Thoracic aorta (tissue), 2 donors: Measurements from ENCODE around the gene ASTE1. TPM values are rescaled to one million over a fixed set of nuclear protein-coding genes. Genes with fewer than 3 reads are reported as not detected.
A peak's percentile ranks its signal among the peaks of the same experiment; 100 is the strongest.

Experiments used
- ATAC-seq: fragments of 150-250 bp; one replicate; pipeline ENCODE4 v1.8.0; 2017; ENCODE audit warnings: low read depth; ENCODE audit not compliant: insufficient number of reproducible peaks, low FRiP score
- DNase-seq: peaks from one replicate; pipeline ENCODE4 v3.0.0-alpha.2; 2020; ENCODE audit warnings: low spot score
- H3K27ac ChIP-seq, 2 donors: fragments of 200-600 bp; sonication (generic); 1 replicate in 1 of 2; 2 replicates in 1 of 2; pipeline ENCODE4 v1.5.1; 2016; ENCODE audit warnings: mild to moderate bottlenecking in 2 of 2, moderate library complexity in 2 of 2
- H3K27me3 ChIP-seq: fragments of 200-600 bp; sonication (generic); replicated peaks from 2 replicates; pipeline ENCODE4 v1.6.0; 2016; ENCODE audit warnings: mild to moderate bottlenecking; ENCODE audit not compliant: insufficient read depth
- H3K36me3 ChIP-seq: fragments of 200-600 bp; sonication (generic); one replicate; pipeline ENCODE4 v1.5.1; 2016
- H3K4me1 ChIP-seq, 2 donors: fragments of 200-600 bp; sonication (generic); 1 replicate in 1 of 2; 2 replicates in 1 of 2; pipeline versions ENCODE4 v1.5.1 to v1.6.0; 2016; ENCODE audit warnings: low read depth in 2 of 2, mild to moderate bottlenecking in 1 of 2; ENCODE audit not compliant: control insufficient read depth in 1 of 2
- H3K4me3 ChIP-seq: fragments of 200-600 bp; sonication (generic); 2 replicates; pipeline ENCODE4 v1.5.1; 2016; ENCODE audit warnings: mild to moderate bottlenecking
- H3K9me3 ChIP-seq: fragments of 200-600 bp; sonication (generic); 2 replicates; pipeline ENCODE4 v1.5.1; 2016
- total RNA-seq, 2 donors: library from RNA; depleted of rRNA; stranded (reverse); fragments of >200 nt; gene quantifications; one replicate each; pipeline versions ENCODE4 v1.1.0 to v1.2.3, GENCODE V29; 2016
- TF ChIP-seq, protein P1 (sequence below): fragments of 200-600 bp; sonication (generic); IDR thresholded peaks from one replicate; pipeline ENCODE4 v1.5.1; 2019; ENCODE audit warnings: antibody characterized with exemption

Gene ASTE1
- total RNA-seq, 2 donors from 2014 or later = 4.6 to 6.3 TPM

DNA sequence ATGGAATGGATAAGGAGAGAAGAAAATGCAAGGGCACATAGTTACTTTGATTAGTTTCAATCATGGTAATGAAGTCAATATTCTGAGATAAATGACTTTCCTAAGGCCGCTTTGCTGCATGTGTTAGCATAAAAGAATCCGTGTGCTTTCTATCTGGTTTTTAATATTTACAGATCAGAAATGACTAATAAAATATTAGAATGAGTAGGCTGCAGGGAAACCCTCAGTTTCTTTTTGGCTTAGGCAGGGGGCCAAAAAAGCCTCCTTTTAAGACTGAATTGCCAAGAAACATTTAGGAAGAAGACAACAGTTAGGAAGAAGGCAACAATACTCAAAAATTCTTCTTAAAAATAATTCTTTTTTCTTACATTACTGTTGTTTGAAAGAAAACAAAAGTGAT is 11.7 kb upstream of the ASTE1 start:
- no peak overlapping the region for H3K27ac ChIP-seq
- H3K4me1 ChIP-seq = peaks cover 0 to 15% of the 10 kb centered on the region in 2 donors
- no peaks in the 10 kb centered on the region for H3K9me3 ChIP-seq
- TF ChIP-seq, protein P1, sequence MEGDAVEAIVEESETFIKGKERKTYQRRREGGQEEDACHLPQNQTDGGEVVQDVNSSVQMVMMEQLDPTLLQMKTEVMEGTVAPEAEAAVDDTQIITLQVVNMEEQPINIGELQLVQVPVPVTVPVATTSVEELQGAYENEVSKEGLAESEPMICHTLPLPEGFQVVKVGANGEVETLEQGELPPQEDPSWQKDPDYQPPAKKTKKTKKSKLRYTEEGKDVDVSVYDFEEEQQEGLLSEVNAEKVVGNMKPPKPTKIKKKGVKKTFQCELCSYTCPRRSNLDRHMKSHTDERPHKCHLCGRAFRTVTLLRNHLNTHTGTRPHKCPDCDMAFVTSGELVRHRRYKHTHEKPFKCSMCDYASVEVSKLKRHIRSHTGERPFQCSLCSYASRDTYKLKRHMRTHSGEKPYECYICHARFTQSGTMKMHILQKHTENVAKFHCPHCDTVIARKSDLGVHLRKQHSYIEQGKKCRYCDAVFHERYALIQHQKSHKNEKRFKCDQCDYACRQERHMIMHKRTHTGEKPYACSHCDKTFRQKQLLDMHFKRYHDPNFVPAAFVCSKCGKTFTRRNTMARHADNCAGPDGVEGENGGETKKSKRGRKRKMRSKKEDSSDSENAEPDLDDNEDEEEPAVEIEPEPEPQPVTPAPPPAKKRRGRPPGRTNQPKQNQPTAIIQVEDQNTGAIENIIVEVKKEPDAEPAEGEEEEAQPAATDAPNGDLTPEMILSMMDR = no peak
- DNase-seq = no peak
- no peaks in the 10 kb centered on the region for H3K27me3 ChIP-seq
- H3K36me3 ChIP-seq = no peaks in the 10 kb centered on the region
- H3K4me3 ChIP-seq = no peak overlapping the region
- no peak for ATAC-seq

DNA sequence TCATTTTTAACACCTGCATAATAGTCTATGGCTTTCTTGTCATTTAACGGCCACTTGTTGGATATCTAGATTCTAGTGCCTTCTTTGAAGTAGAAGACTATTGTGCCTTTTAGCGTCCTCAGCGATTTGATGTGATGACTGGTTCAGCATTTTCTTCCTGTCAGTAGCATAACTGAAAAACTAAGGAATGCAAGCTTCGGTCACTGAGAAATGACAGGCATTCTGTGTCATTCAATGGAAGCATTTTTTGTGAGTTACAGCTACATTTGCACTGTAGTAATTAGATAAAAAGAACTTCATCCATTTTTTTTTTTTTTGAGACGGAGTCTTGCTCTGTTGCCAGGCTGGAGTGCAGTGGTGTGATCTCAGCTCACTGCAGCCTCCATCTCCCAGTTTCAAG is 10.4 kb upstream of the ASTE1 start:
- TF ChIP-seq, protein P1 = no peak
- H3K27me3 ChIP-seq = no peaks in the 10 kb centered on the region
- no peak overlapping the region for H3K27ac ChIP-seq
- no peaks in the 10 kb centered on the region for H3K9me3 ChIP-seq
- no peak overlapping the region for H3K4me3 ChIP-seq
- H3K4me1 ChIP-seq = peaks cover 0 to 15% of the 10 kb centered on the region in 2 donors
- H3K36me3 ChIP-seq = no peaks in the 10 kb centered on the region
- no peak for ATAC-seq
- no peak for DNase-seq

DNA sequence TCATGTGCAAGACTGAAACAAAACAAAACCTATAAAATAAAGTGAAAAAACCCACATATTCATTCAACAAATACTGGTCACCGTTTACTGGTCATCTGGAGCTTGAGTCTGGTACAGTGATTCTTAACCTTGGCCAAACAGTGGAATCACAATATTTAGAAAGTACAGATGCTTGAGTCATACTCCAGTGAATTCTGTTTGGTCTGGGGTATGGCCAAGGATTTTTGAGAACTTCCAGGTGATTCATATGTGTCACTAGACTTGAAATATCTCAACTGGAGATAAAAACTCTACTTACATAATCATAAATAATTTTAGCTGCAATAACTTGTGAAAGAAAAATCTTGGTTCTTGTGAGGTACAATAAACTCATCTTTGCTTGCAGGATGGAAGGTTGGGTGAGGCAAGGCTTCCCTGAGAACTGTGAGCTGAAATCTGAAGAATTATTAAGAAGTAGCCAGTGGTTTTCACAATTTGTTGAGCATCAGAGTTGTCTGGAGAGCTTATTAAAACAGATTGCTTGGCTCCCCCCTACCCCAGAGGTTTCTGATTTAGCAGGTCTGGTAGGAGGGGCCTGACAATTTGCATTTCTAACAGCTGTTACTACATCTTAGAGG is 9.7 kb upstream of the ASTE1 start:
- H3K9me3 ChIP-seq = no peaks in the 10 kb centered on the region
- peaks cover 0 to 15% of the 10 kb centered on the region in 2 donors for H3K4me1 ChIP-seq
- ATAC-seq (peak; percentile 50), DNase-seq (no peak)
- no peaks in the 10 kb centered on the region for H3K27me3 ChIP-seq
- H3K27ac ChIP-seq = no peak overlapping the region
- no peaks in the 10 kb centered on the region for H3K36me3 ChIP-seq
- TF ChIP-seq, protein P1 = no peak
- no peak overlapping the region for H3K4me3 ChIP-seq

DNA sequence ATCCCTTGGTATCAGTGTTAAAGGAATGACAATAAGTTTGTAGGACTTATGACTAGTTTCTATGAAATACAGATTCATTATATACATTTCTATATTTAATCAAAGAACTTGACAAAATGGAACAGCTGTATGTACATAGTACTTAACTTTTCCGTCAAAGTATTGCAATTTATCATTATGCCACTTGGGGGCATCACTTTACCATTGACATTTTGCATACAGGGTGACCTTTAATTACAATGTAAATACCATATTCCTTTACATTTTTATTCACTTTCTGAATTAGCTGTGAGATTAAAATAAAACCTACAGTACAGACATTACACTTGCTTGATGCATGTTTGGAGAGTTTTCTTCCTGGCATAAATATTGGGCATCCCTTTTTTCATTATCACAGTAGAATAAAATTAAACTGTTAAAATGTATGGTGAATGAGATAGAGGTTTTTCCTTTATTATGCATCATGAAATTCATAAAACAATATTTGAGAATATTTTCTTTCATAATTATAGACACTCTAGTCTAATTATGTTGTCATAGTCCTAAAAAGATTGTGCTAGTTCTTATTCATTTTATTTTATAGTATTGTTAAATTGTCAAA is 7.0 kb upstream of the ASTE1 start:
- H3K4me3 ChIP-seq = no peak overlapping the region
- DNase-seq (no peak), ATAC-seq (no peak)
- H3K27me3 ChIP-seq = no peaks in the 10 kb centered on the region
- H3K36me3 ChIP-seq = no peaks in the 10 kb centered on the region
- no peak overlapping the region for H3K27ac ChIP-seq
- H3K4me1 ChIP-seq = peaks cover 0 to 15% of the 10 kb centered on the region in 2 donors
- no peaks in the 10 kb centered on the region for H3K9me3 ChIP-seq
- TF ChIP-seq, protein P1 = peak; percentile 20

GRCh38 chr3:131031660-131032059 is 5.0 kb upstream of the ASTE1 start:
- no peak overlapping the region for H3K27ac ChIP-seq
- DNase-seq (no peak), ATAC-seq (no peak)
- peaks cover 3 to 18% of the 10 kb centered on the region in 2 donors for H3K4me1 ChIP-seq
- no peaks in the 10 kb centered on the region for H3K27me3 ChIP-seq
- H3K36me3 ChIP-seq = no peaks in the 10 kb centered on the region
- no peaks in the 10 kb centered on the region for H3K9me3 ChIP-seq
- TF ChIP-seq, protein P1 = no peak
- H3K4me3 ChIP-seq = no peak overlapping the region
